Uterus (tissue), 4 donors: ENCODE measurements around the gene KCNJ3. TPM values are rescaled to one million over a fixed set of nuclear protein-coding genes. Genes with fewer than 3 reads are reported as not detected.

Experiments used
- DNase-seq, 2 donors: peaks; one replicate each; pipeline ENCODE4 v3.0.0-alpha.2; 2019 to 2020
- H3K27ac ChIP-seq, 2 donors: fragments of 200-600 bp; sonication (generic); 1 replicate in 1 of 2; 2 replicates in 1 of 2; pipeline ENCODE4 v1.5.1; 2016 to 2018
- H3K27me3 ChIP-seq, 2 donors: fragments of 200-600 bp; sonication (generic); one replicate each; pipeline ENCODE4 v1.5.1; 2018 to 2019; ENCODE audit warnings: control low read depth in 1 of 2
- H3K36me3 ChIP-seq, 2 donors: fragments of 200-600 bp; sonication (generic); one replicate each; pipeline ENCODE4 v1.5.1; 2019; ENCODE audit warnings: control low read depth in 1 of 2
- H3K4me1 ChIP-seq, 2 donors: fragments of 200-600 bp; sonication (generic); one replicate each; pipeline ENCODE4 v1.5.1; 2018 to 2019; ENCODE audit warnings: control low read depth in 1 of 2
- H3K4me3 ChIP-seq, 2 donors: fragments of 200-600 bp; sonication (generic); 1 replicate in 1 of 2; 2 replicates in 1 of 2; pipeline ENCODE4 v1.5.1; 2018 to 2019; ENCODE audit warnings: mild to moderate bottlenecking in 1 of 2
- H3K9me3 ChIP-seq, 2 donors: fragments of 200-600 bp; sonication (generic); one replicate each; pipeline ENCODE4 v1.5.1; 2019; ENCODE audit warnings: control low read depth in 1 of 2
- POLR2A ChIP-seq, 2 donors: fragments of 450-650 bp; IDR thresholded peaks; one replicate each; pipeline ENCODE4 v1.6.1; 2016; ENCODE audit warnings: antibody characterized with exemption in 2 of 2, mild to moderate bottlenecking in 1 of 2, moderate library complexity in 1 of 2
- intact Hi-C: fragments of 100-400 bp; cut with DNase I; formaldehyde crosslinking; loops from one replicate; pipeline ENCODE4 v1.15.1; 2023; ENCODE audit warnings: low total_unique reads
- total RNA-seq, 4 donors: library from RNA; depleted of rRNA in 3 of 4; stranded (reverse); fragments of >200 nt in 3 of 4; gene quantifications; one replicate each; pipeline versions ENCODE4 v1.1.0 to v1.2.4, GENCODE V29; 2014 to 2023
- TF ChIP-seq, protein P1 (sequence below), 4 experiments: fragments of 200-600 bp in 2 of 4; fragments of 450-650 bp in 2 of 4; sonication (generic) in 2 of 4; IDR thresholded peaks; one replicate each; pipeline ENCODE4 v1.5.1; 2016 to 2019; ENCODE audit warnings: antibody characterized with exemption in 4 of 4, mild to moderate bottlenecking in 2 of 4, moderate library complexity in 1 of 4
- donor health status: DM: yes; HTN: yes; CAD: no.

Gene KCNJ3
- total RNA-seq, 4 donors from 2014 or later, result 0.69 to 0.91 TPM; not detected in 2

GRCh38 chr2:154689158-154689557 lies 9.3 kb upstream of the KCNJ3 start:
- intact Hi-C loops, result no loop called here
- DNase-seq, result no peak
- H3K36me3 ChIP-seq, result no peaks in the 10 kb centered on the region
- no peaks in the 10 kb centered on the region for H3K9me3 ChIP-seq
- no peak overlapping the region for H3K27ac ChIP-seq
- H3K4me3 ChIP-seq, result no peak overlapping the region
- H3K27me3 ChIP-seq, result no peaks in the 10 kb centered on the region
- H3K4me1 ChIP-seq, result no peaks in the 10 kb centered on the region
- TF ChIP-seq, protein P1, sequence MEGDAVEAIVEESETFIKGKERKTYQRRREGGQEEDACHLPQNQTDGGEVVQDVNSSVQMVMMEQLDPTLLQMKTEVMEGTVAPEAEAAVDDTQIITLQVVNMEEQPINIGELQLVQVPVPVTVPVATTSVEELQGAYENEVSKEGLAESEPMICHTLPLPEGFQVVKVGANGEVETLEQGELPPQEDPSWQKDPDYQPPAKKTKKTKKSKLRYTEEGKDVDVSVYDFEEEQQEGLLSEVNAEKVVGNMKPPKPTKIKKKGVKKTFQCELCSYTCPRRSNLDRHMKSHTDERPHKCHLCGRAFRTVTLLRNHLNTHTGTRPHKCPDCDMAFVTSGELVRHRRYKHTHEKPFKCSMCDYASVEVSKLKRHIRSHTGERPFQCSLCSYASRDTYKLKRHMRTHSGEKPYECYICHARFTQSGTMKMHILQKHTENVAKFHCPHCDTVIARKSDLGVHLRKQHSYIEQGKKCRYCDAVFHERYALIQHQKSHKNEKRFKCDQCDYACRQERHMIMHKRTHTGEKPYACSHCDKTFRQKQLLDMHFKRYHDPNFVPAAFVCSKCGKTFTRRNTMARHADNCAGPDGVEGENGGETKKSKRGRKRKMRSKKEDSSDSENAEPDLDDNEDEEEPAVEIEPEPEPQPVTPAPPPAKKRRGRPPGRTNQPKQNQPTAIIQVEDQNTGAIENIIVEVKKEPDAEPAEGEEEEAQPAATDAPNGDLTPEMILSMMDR (IDR thresholded peaks at IDR 0.05), result no peak
- TF ChIP-seq POLR2A (IDR thresholded peaks at IDR 0.05), result no peak

GRCh38 chr2:154692927-154693326 lies 5.6 kb upstream of the KCNJ3 start:
- TF ChIP-seq, protein P1 (IDR thresholded peaks at IDR 0.05), result no peak
- no peak for TF ChIP-seq POLR2A (IDR thresholded peaks at IDR 0.05)
- Histone ChIP-seq H3K36me3 (no peaks in the 10 kb centered on the region), H3K27ac (no peak overlapping the region), H3K9me3 (no peaks in the 10 kb centered on the region), H3K4me1 (no peaks in the 10 kb centered on the region), H3K4me3 (no peak overlapping the region), H3K27me3 (no peaks in the 10 kb centered on the region)
- no peak for DNase-seq
- intact Hi-C loops, result no loop called here

- Histone ChIP-seq H3K4me3 (no peak overlapping the region), H3K9me3 (no peaks in the 10 kb centered on the region), H3K27ac (no peak overlapping the region), H3K27me3 (peaks cover 0 to 2% of the 10 kb centered on the region in 2 donors), H3K36me3 (no peaks in the 10 kb centered on the region), H3K4me1 (no peaks in the 10 kb centered on the region)
- DNase-seq, result peak in 1 of 2 donors; percentile 16
- no peak for TF ChIP-seq POLR2A (IDR thresholded peaks at IDR 0.05)
- TF ChIP-seq, protein P1 (IDR thresholded peaks at IDR 0.05), result no peak
- intact Hi-C loops, result no loop called here
Measured at GRCh38 chr2:154693741-154694340, 4.7 kb upstream of the KCNJ3 start.

DNA sequence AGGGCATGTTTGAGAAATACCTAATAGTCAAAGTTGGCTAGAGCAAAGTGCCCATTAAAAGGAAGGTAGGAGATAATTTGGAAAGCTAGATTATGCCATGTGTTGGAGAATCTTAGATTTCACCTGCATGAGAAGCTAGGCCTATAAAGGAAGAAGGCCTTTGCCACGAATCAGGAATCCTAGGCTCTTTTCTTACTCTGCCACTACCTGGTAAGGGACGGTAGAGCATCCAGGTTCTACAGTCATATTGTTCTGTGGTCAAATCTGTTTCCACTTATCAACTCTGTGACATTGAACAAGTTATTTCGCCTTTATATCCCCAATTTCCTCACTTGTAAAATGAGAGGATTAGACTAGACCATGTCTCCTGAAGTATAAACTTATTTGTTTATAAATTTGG lies 3.6 kb upstream of the KCNJ3 start:
- TF ChIP-seq, protein P1 (IDR thresholded peaks at IDR 0.05), result no peak
- TF ChIP-seq POLR2A (IDR thresholded peaks at IDR 0.05), result no peak
- Histone ChIP-seq H3K36me3 (no peaks in the 10 kb centered on the region), H3K9me3 (no peaks in the 10 kb centered on the region), H3K27me3 (peaks cover 0 to 6% of the 10 kb centered on the region in 2 donors), H3K27ac (no peak overlapping the region), H3K4me1 (no peaks in the 10 kb centered on the region), H3K4me3 (no peak overlapping the region)
- intact Hi-C loops, result no loop called here
- no peak for DNase-seq

DNA sequence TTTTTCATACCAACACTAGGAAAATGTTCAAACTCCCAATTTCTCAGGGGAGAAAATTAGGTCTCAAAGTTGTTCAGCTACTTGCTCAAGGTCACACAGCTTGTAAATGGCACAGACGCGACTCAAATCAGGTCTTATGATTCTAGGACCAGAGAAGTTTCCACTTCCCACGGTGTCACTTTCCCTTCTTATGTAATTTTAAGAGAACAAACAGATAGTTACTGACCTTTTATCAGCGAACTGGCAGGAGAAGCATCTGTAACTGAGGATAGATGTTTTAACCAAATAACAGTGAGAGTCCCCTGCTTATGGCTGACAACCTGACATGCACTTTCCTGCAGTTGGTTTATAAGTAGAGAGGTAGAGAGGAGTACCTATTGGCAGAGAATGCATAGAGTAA lies 2.1 kb upstream of the KCNJ3 start:
- no peaks in the 10 kb centered on the region for H3K9me3 ChIP-seq
- H3K27ac ChIP-seq, result no peak overlapping the region
- no peak overlapping the region for H3K4me3 ChIP-seq
- no peaks in the 10 kb centered on the region for H3K36me3 ChIP-seq
- H3K27me3 ChIP-seq, result peaks cover 0 to 6% of the 10 kb centered on the region in 2 donors
- DNase-seq, result no peak
- TF ChIP-seq POLR2A (IDR thresholded peaks at IDR 0.05), result no peak
- TF ChIP-seq, protein P1 (IDR thresholded peaks at IDR 0.05), result no peak
- intact Hi-C loops, result no loop called here
- no peaks in the 10 kb centered on the region for H3K4me1 ChIP-seq
